Testis (tissue), 2 donors: ENCODE data around the gene TMEM63C.

Experiments
- CTCF ChIP-seq, 3 experiments: fragments of 450-650 bp in 2 of 3; fragments of 200-600 bp in 1 of 3; sonication (generic) in 1 of 3; IDR thresholded peaks; one replicate each; pipeline ENCODE4 v1.5.1; 2016 to 2019; ENCODE audit warnings: antibody characterized with exemption in 3 of 3, mild to moderate bottlenecking in 2 of 3, moderate library complexity in 1 of 3
- POLR2A ChIP-seq: fragments of 450-650 bp; IDR thresholded peaks from one replicate; pipeline ENCODE4 v1.6.1; 2017; ENCODE audit warnings: antibody characterized with exemption, mild to moderate bottlenecking, moderate library complexity

DNA sequence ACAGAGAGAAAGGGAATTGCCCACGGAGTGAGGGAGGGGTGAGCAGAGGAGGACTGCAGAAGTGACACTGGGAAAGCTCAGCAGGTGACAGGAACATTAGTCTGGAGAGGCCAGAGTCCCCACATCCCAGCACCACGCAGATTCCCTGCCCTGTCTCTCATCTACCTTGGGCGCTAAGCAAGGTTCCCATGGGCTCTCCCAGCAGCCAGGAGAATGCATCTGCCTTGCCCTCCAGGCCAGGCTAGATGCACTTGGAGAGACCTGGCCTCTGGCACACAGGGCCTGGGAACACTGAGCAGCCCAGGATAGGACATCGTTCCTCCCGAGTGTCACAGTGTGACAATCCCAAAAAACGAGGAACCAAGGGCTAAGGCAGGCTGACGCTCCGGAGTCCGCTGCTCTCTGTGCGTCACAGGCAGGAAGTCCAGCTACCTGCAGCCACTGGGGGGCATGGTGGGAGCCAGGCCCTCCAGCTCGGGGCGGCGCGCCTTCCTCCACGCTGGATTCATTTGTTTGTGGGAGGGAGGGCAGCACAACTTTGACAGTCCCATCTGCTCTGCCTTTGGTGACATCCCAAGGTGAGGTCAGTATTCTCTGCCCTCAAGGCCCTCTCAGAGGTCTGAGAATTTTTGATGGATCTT is 94.8 kb downstream of the TMEM63C start:
- TF ChIP-seq CTCF (IDR thresholded peaks at IDR 0.05) (no peak), POLR2A (no peak)
